Right lung (tissue), 10 donors: ENCODE data around the gene CD83. TPM values are rescaled to one million over a fixed set of nuclear protein-coding genes. Genes with fewer than 3 reads are reported as not detected.
"Not testable (repeated sequence)": the region's sequence is repeated elsewhere in the genome, so short reads cannot be mapped to it uniquely, and the experiment has no call there.

Experiments
- DNase-seq, 2 donors: peaks; one replicate each; pipeline ENCODE4 v3.0.0-alpha.2; 2013
- long read RNA-seq, 8 donors: transcript quantifications; one replicate each; lab custom pipeline, GENCODE V29; 2026
- polyA plus RNA-seq, 5 donors: library from polyadenylated mRNA; unstranded; fragments of 120-200 nt; gene quantifications; one replicate each; pipeline versions ENCODE4 v1.2.1 to v1.2.3, GENCODE V29; 2013; ENCODE audit warnings: inconsistent platforms in 1 of 5, low replicate concordance in 1 of 5; ENCODE audit not compliant: insufficient read length in 5 of 5, insufficient read depth in 1 of 5

The CD83 gene
- 10 to 100 TPM; 14.1 to 21.4 (median 19.0) TPM for polyA plus RNA-seq
- long read RNA-seq, donor 1, transcript CD83-201 (5 exons, 2,471 nt) = major isoform, 9 of 9 reads
- long read RNA-seq, donor 1, partial matches to known transcripts = 0 of 9 reads
- long read RNA-seq, donor 1, other reads (novel, unspliced or antisense) = 0 of 9 reads
- long read RNA-seq, donor 2, transcript CD83-201 (5 exons, 2,471 nt) = major isoform, 12 of 12 reads
- long read RNA-seq, donor 2, partial matches to known transcripts = 0 of 12 reads
- long read RNA-seq, donor 2, other reads (novel, unspliced or antisense) = 0 of 12 reads
- long read RNA-seq, donor 3, transcript CD83-201 (5 exons, 2,471 nt) = major isoform, 9 of 9 reads
- long read RNA-seq, donor 3, partial matches to known transcripts = 0 of 9 reads
- long read RNA-seq, donor 3, other reads (novel, unspliced or antisense) = 0 of 9 reads
- long read RNA-seq, donor 4, partial matches to known transcripts = 0 of 4 reads
- long read RNA-seq, donor 4, other reads (novel, unspliced or antisense) = 0 of 4 reads
- long read RNA-seq, donor 5, transcript CD83-201 (5 exons, 2,471 nt) = major isoform, 15 of 15 reads
- long read RNA-seq, donor 5, partial matches to known transcripts = 0 of 15 reads
- long read RNA-seq, donor 5, other reads (novel, unspliced or antisense) = 0 of 15 reads
- long read RNA-seq, donor 6, transcript CD83-201 (5 exons, 2,471 nt) = major isoform, 9 of 9 reads
- long read RNA-seq, donor 6, partial matches to known transcripts = 0 of 9 reads
- long read RNA-seq, donor 6, other reads (novel, unspliced or antisense) = 0 of 9 reads
- long read RNA-seq, donor 7, transcript CD83-201 (5 exons, 2,471 nt) = major isoform, 8 of 8 reads
- long read RNA-seq, donor 7, partial matches to known transcripts = 0 of 8 reads
- long read RNA-seq, donor 7, other reads (novel, unspliced or antisense) = 0 of 8 reads
- long read RNA-seq, donor 8, transcript CD83-201 (5 exons, 2,471 nt) = major isoform, 5 of 5 reads
- long read RNA-seq, donor 8, partial matches to known transcripts = 0 of 5 reads
- long read RNA-seq, donor 8, other reads (novel, unspliced or antisense) = 0 of 5 reads

- DNase-seq = peak; percentile 57 to 71
Observed at GRCh38 chr6:14117158-14118090, at the start of gene CD83. CD83 (plus strand) TSS chr6:14117772; CDS start chr6:14117812, 40 bp downstream.

GRCh38 chr6:14068133-14068532 is 49.4 kb upstream of the CD83 start:
- DNase-seq = no peak

- no peak for DNase-seq
Observed at GRCh38 chr6:14068623-14069022, 48.9 kb upstream of the CD83 start.

GRCh38 chr6:14070457-14070856 is 47.1 kb upstream of the CD83 start:
- DNase-seq = no peak

- no peak for DNase-seq
Observed at GRCh38 chr6:14072084-14072483, 45.5 kb upstream of the CD83 start.

- not testable (repeated sequence) for DNase-seq
Observed at GRCh38 chr6:14073561-14074354, 43.8 kb upstream of the CD83 start.

- DNase-seq = no peak
Observed at GRCh38 chr6:14074476-14075094, 43.0 kb upstream of the CD83 start.

- peak; percentile 8 to 18 for DNase-seq
Observed at GRCh38 chr6:14075095-14075503, 42.5 kb upstream of the CD83 start.

GRCh38 chr6:14077193-14077867 is 40.2 kb upstream of the CD83 start:
- no peak for DNase-seq

GRCh38 chr6:14079433-14079832 is 38.1 kb upstream of the CD83 start:
- no peak for DNase-seq

- no peak for DNase-seq
Observed at GRCh38 chr6:14079971-14080370, 37.6 kb upstream of the CD83 start.

GRCh38 chr6:14081126-14081525 is 36.4 kb upstream of the CD83 start:
- no peak for DNase-seq

- no peak for DNase-seq
Observed at GRCh38 chr6:14082771-14083170, 34.8 kb upstream of the CD83 start.

GRCh38 chr6:14083262-14083661 is 34.3 kb upstream of the CD83 start:
- no peak for DNase-seq

- DNase-seq = no peak
Observed at GRCh38 chr6:14083751-14084150, 33.8 kb upstream of the CD83 start.

- DNase-seq = no peak
Observed at GRCh38 chr6:14084388-14084787, 33.2 kb upstream of the CD83 start.

- no peak for DNase-seq
Observed at GRCh38 chr6:14085176-14085787, 32.3 kb upstream of the CD83 start.

- no peak for DNase-seq
Observed at GRCh38 chr6:14086701-14087100, 30.9 kb upstream of the CD83 start.
